NCI-H748 (cell line): ENCODE data around the gene OR4K2.
"Not testable (repeated sequence)": the region's sequence is repeated elsewhere in the genome, so short reads cannot be mapped to it uniquely, and the experiment has no call there.

Experiments used
- DNase-seq: peaks from one replicate; lab custom pipeline; 2025; ENCODE audit not compliant: unreplicated experiment; lab: John Stamatoyannopoulos, UW

OR4K2 gene, protein sequence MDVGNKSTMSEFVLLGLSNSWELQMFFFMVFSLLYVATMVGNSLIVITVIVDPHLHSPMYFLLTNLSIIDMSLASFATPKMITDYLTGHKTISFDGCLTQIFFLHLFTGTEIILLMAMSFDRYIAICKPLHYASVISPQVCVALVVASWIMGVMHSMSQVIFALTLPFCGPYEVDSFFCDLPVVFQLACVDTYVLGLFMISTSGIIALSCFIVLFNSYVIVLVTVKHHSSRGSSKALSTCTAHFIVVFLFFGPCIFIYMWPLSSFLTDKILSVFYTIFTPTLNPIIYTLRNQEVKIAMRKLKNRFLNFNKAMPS

GRCh38 chr14:19874842-19875241 is at the start of gene OR4K2:
Gene OR4K2, plus strand, starts transcription at chr14:19875142. Its CDS starts 1,126 bp downstream, at chr14:19876268.
- no peak for DNase-seq

- DNase-seq = not testable (repeated sequence)
These were observed 47.2 kb upstream of the OR4K2 start for GRCh38 chr14:19827626-19828244.

DNA sequence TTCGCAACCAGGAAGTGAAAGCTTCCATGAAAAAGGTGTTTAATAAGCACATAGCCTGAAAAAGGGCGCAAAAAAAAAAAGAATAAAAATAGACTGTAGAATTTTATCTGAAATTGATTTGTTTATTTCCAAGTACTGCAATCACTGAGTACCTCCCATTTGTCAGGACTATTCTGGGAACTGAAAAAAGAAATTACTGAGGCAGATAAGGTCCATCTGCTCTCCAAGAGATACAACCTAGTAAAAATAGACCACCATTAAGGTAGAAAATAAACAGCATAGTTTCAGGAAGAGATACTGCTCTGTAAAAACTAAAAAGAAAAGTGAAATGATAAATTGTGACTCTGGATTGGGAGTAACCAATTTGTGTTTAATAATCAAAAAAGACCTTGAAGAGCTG is 46.6 kb upstream of the OR4K2 start:
- DNase-seq = no peak

DNA sequence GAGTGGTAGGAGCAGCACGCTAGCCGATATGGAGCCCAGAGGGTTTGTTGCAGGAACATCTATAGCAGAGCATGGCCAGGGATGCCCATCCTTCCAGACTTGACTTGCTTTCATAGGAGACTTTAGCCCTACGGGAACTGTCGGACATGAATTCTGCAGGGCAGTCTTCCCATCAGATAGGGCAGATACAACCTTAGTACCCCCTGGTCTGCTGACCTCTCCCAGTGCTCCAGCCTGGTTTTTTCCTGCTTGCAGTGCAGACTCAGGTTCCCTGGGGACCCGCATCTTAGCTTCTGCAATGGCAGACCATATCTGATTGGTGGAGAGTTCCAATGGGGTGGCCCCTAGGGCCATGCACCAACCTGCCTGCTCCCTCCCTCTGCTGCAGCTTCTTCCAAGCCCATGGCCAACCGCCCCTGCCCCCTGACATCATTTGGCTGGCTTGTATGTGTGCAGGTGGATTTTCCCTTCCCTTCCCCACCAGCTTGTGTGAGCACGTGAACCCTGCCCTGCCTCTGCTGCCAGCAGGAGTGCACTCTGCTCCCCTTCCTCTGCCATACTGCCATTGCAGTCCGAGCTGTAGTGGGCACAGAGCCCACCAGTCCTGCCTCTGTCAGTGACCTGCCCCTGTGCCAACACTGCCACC is 40.6 kb upstream of the OR4K2 start:
- not testable (repeated sequence) for DNase-seq

DNA sequence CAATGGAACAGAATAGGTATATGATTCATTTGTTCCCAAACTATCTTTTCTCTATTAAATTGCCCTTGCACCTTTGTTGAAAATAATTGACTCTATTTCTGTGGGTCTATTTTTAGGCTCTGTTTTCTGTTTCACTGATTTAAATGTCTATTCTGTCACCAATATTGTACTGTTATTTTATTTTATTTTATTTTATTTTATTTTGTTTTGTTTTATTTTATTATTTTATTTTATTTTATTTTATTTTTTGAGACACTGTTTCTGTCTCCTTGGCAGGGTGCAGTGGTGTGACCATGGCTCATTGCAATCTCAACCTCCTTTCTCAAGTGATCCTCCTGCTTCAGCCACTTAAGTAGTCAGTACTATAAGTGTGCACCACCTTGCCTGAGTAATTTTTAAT is 36.5 kb upstream of the OR4K2 start:
- DNase-seq = no peak

GRCh38 chr14:19851365-19851764 is 23.6 kb upstream of the OR4K2 start:
- no peak for DNase-seq

- not testable (repeated sequence) for DNase-seq
These were observed 8.8 kb upstream of the OR4K2 start for GRCh38 chr14:19866061-19866669.

GRCh38 chr14:19873178-19873577 is 1.8 kb upstream of the OR4K2 start:
- DNase-seq = no peak

DNA sequence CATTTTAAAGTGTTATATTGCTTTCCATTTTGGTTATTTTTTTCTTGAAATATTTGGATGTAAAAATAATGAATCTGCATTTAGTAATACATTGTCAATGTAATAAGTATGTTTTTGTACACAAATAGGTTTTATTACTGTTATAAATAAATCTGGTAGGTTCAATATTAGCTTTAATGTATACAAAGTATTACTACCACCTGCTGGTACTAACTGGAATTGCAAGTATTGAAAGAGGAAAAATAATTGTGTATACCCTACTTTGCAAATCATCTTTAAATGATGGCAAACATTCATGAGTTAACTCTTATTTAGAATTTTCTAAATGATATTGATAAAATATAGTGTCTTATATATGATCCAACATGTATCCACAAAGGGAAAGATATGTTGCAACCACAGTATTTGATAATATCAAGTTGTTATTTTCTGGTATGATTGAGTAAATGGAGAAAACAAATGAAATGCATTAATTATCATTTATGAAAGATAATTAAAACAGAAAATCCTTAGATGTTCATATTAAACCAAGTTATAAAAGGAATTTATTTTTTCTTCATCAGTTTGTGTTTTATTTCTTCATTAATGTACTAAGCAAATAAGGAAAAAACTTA is 3.2 kb downstream of the OR4K2 start:
- DNase-seq = peak; percentile 4

DNA sequence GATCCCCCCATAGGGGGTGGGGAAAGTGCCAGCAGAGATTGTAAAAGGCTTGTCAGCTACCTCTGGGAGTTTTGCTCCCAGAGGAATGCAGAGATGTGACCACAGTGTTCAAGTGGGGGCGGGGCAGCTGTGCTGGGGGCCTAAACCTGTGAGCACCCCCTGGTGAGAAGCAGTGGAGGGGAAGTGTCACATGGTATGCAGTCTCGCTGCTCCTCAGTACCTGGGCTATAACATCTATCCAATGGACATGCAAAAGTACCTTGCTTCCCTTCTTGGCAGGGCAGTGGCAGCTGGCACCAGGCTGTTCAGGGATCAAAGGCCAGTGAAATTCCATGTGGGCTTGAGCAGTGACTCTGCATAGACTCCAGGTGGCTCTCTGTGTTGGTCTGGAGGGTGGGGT is 20.3 kb downstream of the OR4K2 start:
- DNase-seq = no peak

DNA sequence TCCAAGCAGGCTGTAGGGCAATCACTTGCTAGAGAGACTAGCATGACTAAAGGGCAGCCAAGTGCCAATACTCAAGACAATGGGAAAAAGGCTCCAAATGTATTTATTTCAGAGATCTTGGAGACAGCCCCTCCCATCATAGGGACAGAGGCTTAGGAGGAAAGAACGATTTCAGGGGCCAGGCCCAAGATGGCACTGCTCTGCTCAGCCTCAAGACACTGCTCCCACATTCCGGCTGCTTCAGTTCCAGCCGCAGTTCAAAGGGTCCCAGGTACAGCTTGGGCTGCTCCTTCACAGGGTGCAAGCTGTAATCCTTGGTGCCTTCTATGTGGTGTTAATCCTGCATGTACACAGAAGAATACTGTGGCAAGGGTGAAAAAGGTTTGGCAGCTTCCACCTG is 26.1 kb downstream of the OR4K2 start:
- no peak for DNase-seq

- DNase-seq = no peak
These were observed 27.5 kb downstream of the OR4K2 start for GRCh38 chr14:19902409-19902808.

DNA sequence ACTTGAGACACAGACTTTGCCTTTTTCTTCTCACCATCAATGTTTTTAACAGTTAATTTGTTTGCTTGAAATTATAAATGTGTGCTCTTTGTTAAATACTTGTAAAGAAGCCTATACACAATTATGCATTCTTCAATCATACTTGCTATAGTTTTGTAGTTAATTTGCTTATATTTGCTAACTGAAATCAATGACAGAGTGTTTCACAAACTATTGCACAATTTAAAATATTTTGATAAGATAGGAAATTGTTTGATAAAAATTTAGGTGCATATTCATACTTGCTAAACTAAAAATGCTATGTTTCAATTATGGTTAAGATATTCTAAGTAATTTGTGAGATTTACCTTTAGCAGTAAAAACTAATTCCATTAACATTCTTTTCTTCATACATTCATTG is 31.7 kb downstream of the OR4K2 start:
- DNase-seq = no peak

GRCh38 chr14:19911114-19911513 is 36.2 kb downstream of the OR4K2 start:
- no peak for DNase-seq

- DNase-seq = no peak
These were observed 42.3 kb downstream of the OR4K2 start for GRCh38 chr14:19917243-19917642.

- no peak for DNase-seq
These were observed 43.1 kb downstream of the OR4K2 start for GRCh38 chr14:19917955-19918518.

GRCh38 chr14:19918553-19919264 is 43.8 kb downstream of the OR4K2 start:
- no peak for DNase-seq

GRCh38 chr14:19920021-19920657 is 45.2 kb downstream of the OR4K2 start, which contains the start of gene OR4K5:
Gene OR4K5, plus strand, starts transcription at chr14:19920607. Its CDS starts 0 bp downstream, at chr14:19920607.
- no peak for DNase-seq

DNA sequence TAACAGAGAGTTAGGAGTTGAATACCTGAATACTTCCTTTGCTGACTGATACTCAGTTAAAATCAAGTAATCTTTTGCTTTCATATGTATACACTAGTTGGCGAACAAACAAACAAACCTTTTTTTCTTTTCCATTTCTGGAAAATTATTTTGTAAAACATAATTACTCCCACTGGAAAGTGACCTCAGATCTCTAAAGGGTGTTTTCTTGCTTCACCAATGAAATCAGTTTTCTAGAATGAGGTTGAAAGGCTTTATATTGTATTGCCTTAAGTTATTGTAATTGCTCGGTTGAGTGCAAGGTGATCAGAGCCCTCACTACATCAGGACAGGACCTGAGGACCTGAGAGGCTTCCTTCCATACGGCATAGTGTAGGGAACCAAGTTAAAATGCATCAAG is 55.7 kb downstream of the OR4K2 start, which contains the start of gene OR4K1:
OR4K1 (plus strand) TSS at position 301 of the 400 bp plus-strand sequence. CDS start 4,750 bp downstream, outside the sequence.
- no peak for DNase-seq
